Stimulated activated CD8-positive, alpha-beta memory T cell treated with anti-CD3 and anti-CD28 coated beads, Interleukin-4, amount 100 ng/mL, for 48 hours (primary cell): ENCODE data around the gene CDHR1.
A peak's percentile ranks its signal among the peaks of the same experiment; 100 is the strongest.

Source experiments
- DNase-seq: peaks from one replicate; pipeline ENCODE4 v3.0.0-alpha.2; 2020

CDHR1 gene

GRCh38 chr10:84234479-84234878, 40.1 kb downstream of the CDHR1 start:
- DNase-seq = no peak

GRCh38 chr10:84235096-84235495, 40.8 kb downstream of the CDHR1 start:
- no peak for DNase-seq

- no peak for DNase-seq
Observed at GRCh38 chr10:84236807-84237198, 42.5 kb downstream of the CDHR1 start.

GRCh38 chr10:84237199-84238051, 43.1 kb downstream of the CDHR1 start:
- peak; percentile 36 for DNase-seq

GRCh38 chr10:84238909-84239308, 44.6 kb downstream of the CDHR1 start:
- DNase-seq = no peak

- DNase-seq = no peak
Observed at GRCh38 chr10:84241185-84241790, 47.0 kb downstream of the CDHR1 start, which contains the start of gene LRIT1. TSS of gene LRIT1 (minus strand) at chr10:84241546. CDS start at chr10:84241439, 107 bp downstream.

- DNase-seq = no peak
Observed at GRCh38 chr10:84243759-84244158, 49.4 kb downstream of the CDHR1 start.

- DNase-seq = no peak
Observed at GRCh38 chr10:84244651-84245270, 50.4 kb downstream of the CDHR1 start, which contains the start of gene RGR. TSS of gene RGR (plus strand) at chr10:84245053. CDS start at chr10:84245091, 38 bp downstream.

- no peak for DNase-seq
Observed at GRCh38 chr10:84247496-84247895, 53.2 kb downstream of the CDHR1 start.

GRCh38 chr10:84248794-84249193, 54.5 kb downstream of the CDHR1 start:
- no peak for DNase-seq

- no peak for DNase-seq
Observed at GRCh38 chr10:84254552-84255478, 60.5 kb downstream of the CDHR1 start.

- DNase-seq = peak; percentile 80
Observed at GRCh38 chr10:84256510-84257342, 62.4 kb downstream of the CDHR1 start.

- DNase-seq = no peak
Observed at GRCh38 chr10:84257343-84258020, 63.1 kb downstream of the CDHR1 start.

- DNase-seq = no peak
Observed at GRCh38 chr10:84258034-84258695, 63.8 kb downstream of the CDHR1 start.

GRCh38 chr10:84261236-84261915, 67.0 kb downstream of the CDHR1 start:
- no peak for DNase-seq

GRCh38 chr10:84262190-84262956, 68.0 kb downstream of the CDHR1 start:
- no peak for DNase-seq

GRCh38 chr10:84263716-84264115, 69.4 kb downstream of the CDHR1 start:
- no peak for DNase-seq

- peak; percentile 84 for DNase-seq
Observed at GRCh38 chr10:84264611-84265141, 70.3 kb downstream of the CDHR1 start.

- no peak for DNase-seq
Observed at GRCh38 chr10:84265418-84265817, 71.1 kb downstream of the CDHR1 start.
